ENCODE data around the gene CLPTM1.

- TF ChIP-seq CTCF (IDR thresholded peaks at IDR 0.05; ENCODE audit: control extremely low read depth in 1 of 3, insufficient read depth in 1 of 3, low read depth in 1 of 3, low read length in 3 of 3) (no peak), POLR2A (IDR thresholded peaks at IDR 0.05; ENCODE audit: control extremely low read depth in 1 of 2, low read depth in 2 of 2, low read length in 2 of 2) (no peak), JUN (IDR thresholded peaks at IDR 0.05; ENCODE audit: low read depth, low read length) (no peak), CBX8 (IDR thresholded peaks at IDR 0.05; ENCODE audit: borderline replicate concordance, low read depth, low read length) (no peak), SUZ12 (IDR thresholded peaks at IDR 0.05; ENCODE audit: low read length) (no peak), JUND (IDR thresholded peaks at IDR 0.05; ENCODE audit: low read length) (no peak), YY1 (IDR thresholded peaks at IDR 0.05; ENCODE audit: low read depth, low read length) (no peak), SIN3A (conservative IDR thresholded peaks at IDR 0.05 in 1 of 2, IDR thresholded peaks at IDR 0.05 in 1 of 2; ENCODE audit: low read depth in 1 of 2, low read length in 2 of 2) (no peak), HDAC6 (IDR thresholded peaks at IDR 0.05; ENCODE audit: low read depth, low read length) (no peak), ATF3 (IDR thresholded peaks at IDR 0.05; ENCODE audit: insufficient read depth, low read depth, low read length) (no peak), CHD2 (IDR thresholded peaks at IDR 0.05; ENCODE audit: low read length) (no peak), ATF2 (IDR thresholded peaks at IDR 0.05; ENCODE audit: low read length) (no peak), EZH2 (IDR thresholded peaks at IDR 0.05; ENCODE audit: low read depth, low read length, severe bottlenecking) (no peak)
Measured at GRCh38 chr19:44961821-44962220, 6.6 kb downstream of the CLPTM1 start.
